Glutamatergic neuron (in vitro differentiated cells): ENCODE results near the gene DLG4. TPM values are rescaled to one million over a fixed set of nuclear protein-coding genes. Genes with fewer than 3 reads are reported as not detected.
A peak's percentile ranks its signal among the peaks of the same experiment; 100 is the strongest.

Experiments
- DNase-seq: peaks from one replicate; pipeline ENCODE4 v3.0.0; 2022
- H3K27ac Mint-ChIP-seq: one replicate; pipeline ENCODE4 v1.8.0; 2020; ENCODE audit warnings: mild to moderate bottlenecking, mixed read lengths, inconsistent platforms; ENCODE audit not compliant: unreplicated experiment
- H3K27me3 Mint-ChIP-seq: one replicate; pipeline ENCODE4 v1.8.0; 2020; ENCODE audit warnings: mild to moderate bottlenecking, moderate library complexity, mixed read lengths, inconsistent platforms; ENCODE audit not compliant: unreplicated experiment
- H3K36me3 Mint-ChIP-seq: one replicate; pipeline ENCODE4 v1.8.0; 2020; ENCODE audit warnings: mild to moderate bottlenecking, mixed read lengths, inconsistent platforms; ENCODE audit not compliant: unreplicated experiment
- H3K4me1 Mint-ChIP-seq: one replicate; pipeline ENCODE4 v1.8.0; 2020; ENCODE audit warnings: mild to moderate bottlenecking, low read depth, mixed read lengths, inconsistent platforms; ENCODE audit not compliant: unreplicated experiment
- H3K4me3 Mint-ChIP-seq: one replicate; pipeline ENCODE4 v1.8.0; 2020; ENCODE audit warnings: mild to moderate bottlenecking, mixed read lengths, inconsistent platforms; ENCODE audit not compliant: unreplicated experiment
- H3K9me3 Mint-ChIP-seq: one replicate; pipeline ENCODE4 v1.8.0; 2020; ENCODE audit warnings: mild to moderate bottlenecking, moderate library complexity, mixed read lengths, inconsistent platforms; ENCODE audit not compliant: unreplicated experiment
- CTCF ChIP-seq: fragments of 200-600 bp; sonication (generic); IDR thresholded peaks from one replicate; pipeline ENCODE4 v1.5.0; 2021; ENCODE audit not compliant: partially characterized antibody, unreplicated experiment
- total RNA-seq: library from RNA; stranded (reverse); fragmentation: NEBNext Ultra II Directional; extraction: Animal tissue kit (Norgen Biotek cat#: 25700); gene quantifications from one replicate; pipeline ENCODE4 v1.2.1, GENCODE V29; 2021; ENCODE audit not compliant: unreplicated experiment

The DLG4 gene
- total RNA-seq, 1 donor from 2014 or later = 157 TPM

GRCh38 chr17:7224661-7225111, 5.0 kb upstream of the DLG4 start:
- H3K9me3 Mint-ChIP-seq = peaks cover 12% of the 10 kb centered on the region
- peaks cover 7% of the 10 kb centered on the region for H3K4me1 Mint-ChIP-seq
- H3K4me3 Mint-ChIP-seq = no peak overlapping the region
- H3K27ac Mint-ChIP-seq = no peak overlapping the region
- H3K27me3 Mint-ChIP-seq = peaks cover 15% of the 10 kb centered on the region
- DNase-seq = no peak
- TF ChIP-seq CTCF = no peak
- H3K36me3 Mint-ChIP-seq = no peaks in the 10 kb centered on the region

GRCh38 chr17:7224110-7224509, 4.5 kb upstream of the DLG4 start:
- Mint-ChIP-seq H3K9me3 (peaks cover 17% of the 10 kb centered on the region), H3K4me3 (no peak overlapping the region), H3K36me3 (no peaks in the 10 kb centered on the region), H3K27ac (no peak overlapping the region), H3K4me1 (peaks cover 11% of the 10 kb centered on the region), H3K27me3 (peaks cover 20% of the 10 kb centered on the region)
- TF ChIP-seq CTCF = no peak
- DNase-seq = no peak

GRCh38 chr17:7223375-7223774, 3.7 kb upstream of the DLG4 start:
- Mint-ChIP-seq H3K9me3 (peaks cover 17% of the 10 kb centered on the region), H3K36me3 (no peaks in the 10 kb centered on the region), H3K27me3 (peaks cover 15% of the 10 kb centered on the region), H3K4me1 (peaks cover 18% of the 10 kb centered on the region), H3K27ac (no peak overlapping the region), H3K4me3 (no peak overlapping the region)
- no peak for DNase-seq
- TF ChIP-seq CTCF = no peak

- peaks cover 22% of the 10 kb centered on the region for H3K4me1 Mint-ChIP-seq
- no peak for TF ChIP-seq CTCF
- peaks cover 17% of the 10 kb centered on the region for H3K9me3 Mint-ChIP-seq
- DNase-seq = no peak
- H3K4me3 Mint-ChIP-seq = no peak overlapping the region
- H3K27ac Mint-ChIP-seq = no peak overlapping the region
- H3K36me3 Mint-ChIP-seq = no peaks in the 10 kb centered on the region
- peaks cover 12% of the 10 kb centered on the region for H3K27me3 Mint-ChIP-seq
These were observed 3.3 kb upstream of the DLG4 start for GRCh38 chr17:7222972-7223292.

- Mint-ChIP-seq H3K36me3 (no peaks in the 10 kb centered on the region), H3K27ac (peak overlapping the region; percentile 48), H3K9me3 (peaks cover 17% of the 10 kb centered on the region), H3K27me3 (peaks cover 12% of the 10 kb centered on the region), H3K4me3 (no peak overlapping the region), H3K4me1 (peaks cover 24% of the 10 kb centered on the region)
- no peak for TF ChIP-seq CTCF
- DNase-seq = no peak
These were observed 2.7 kb upstream of the DLG4 start for GRCh38 chr17:7222093-7222971.
